Suppressor macrophage treated with lipopolysaccharide for 1 hour (primary cell): ENCODE results near the gene RADIL.

ENCODE experiments used
- DNase-seq, 3 donors: peaks; one replicate each; pipeline ENCODE4 v3.0.0-alpha.2; 2020 to 2022

RADIL gene

GRCh38 chr7:4753598-4754432, 129.7 kb downstream of the RADIL start:
- peak; percentile 68 to 87 (median 78) for DNase-seq

GRCh38 chr7:4751398-4751947, 132.0 kb downstream of the RADIL start:
- no peak for DNase-seq

GRCh38 chr7:4749798-4750197, 133.7 kb downstream of the RADIL start:
- no peak for DNase-seq

GRCh38 chr7:4749363-4749762, 134.2 kb downstream of the RADIL start:
- no peak for DNase-seq
